GM21576 (cell line): Measurements from ENCODE around the gene BPHL.
A peak's percentile ranks its signal among the peaks of the same experiment; 100 is the strongest.
"Not testable (repeated sequence)": the region's sequence is repeated elsewhere in the genome, so short reads cannot be mapped to it uniquely, and the experiment has no call there.

ENCODE experiments used
- ATAC-seq: cut with Tn5 transposase; IDR thresholded peaks from one replicate; pipeline ENCODE4 v1.9.1; 2021; ENCODE audit warnings: mild to moderate bottlenecking, moderate library complexity; ENCODE audit not compliant: unreplicated experiment

The BPHL gene

DNA sequence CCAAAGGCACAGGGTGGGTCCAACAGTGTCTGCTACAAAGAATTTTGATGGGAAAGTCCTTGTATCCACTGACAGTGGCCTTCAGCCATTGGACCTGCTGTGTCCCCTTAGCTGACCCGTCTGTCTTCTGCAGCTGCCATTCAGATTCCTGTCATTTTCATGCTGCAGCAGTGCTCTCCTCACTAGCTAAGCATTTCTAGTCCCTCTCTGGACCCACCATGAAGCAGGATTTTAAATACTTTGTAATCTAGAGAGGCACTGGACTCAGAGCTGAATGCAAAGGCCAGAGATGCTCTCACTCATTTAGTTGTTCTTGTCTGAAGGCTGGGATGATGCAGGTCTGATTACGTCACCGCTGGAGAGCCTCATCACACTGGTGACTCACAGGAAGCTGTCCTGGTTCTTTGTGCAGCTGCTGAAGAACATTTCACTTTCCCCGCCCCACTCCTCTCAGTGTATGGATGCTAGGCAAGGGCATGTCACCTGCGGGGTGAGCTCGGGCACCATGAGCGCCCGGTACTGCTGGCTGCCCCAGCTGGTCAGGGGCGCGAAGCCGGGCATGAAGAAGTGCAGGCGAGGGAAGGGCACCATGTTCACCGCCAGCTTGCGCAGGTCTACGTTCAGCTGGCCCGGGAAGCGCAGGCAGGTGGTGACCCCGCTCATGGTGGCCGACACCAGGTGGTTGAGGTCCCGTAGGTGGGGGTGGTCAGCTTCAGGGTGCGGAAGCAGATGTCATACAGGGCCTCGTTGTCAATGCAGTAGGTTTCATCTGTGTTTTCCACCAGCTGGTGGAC, 58.2 kb downstream of the BPHL start:
- ATAC-seq, result no peak

DNA sequence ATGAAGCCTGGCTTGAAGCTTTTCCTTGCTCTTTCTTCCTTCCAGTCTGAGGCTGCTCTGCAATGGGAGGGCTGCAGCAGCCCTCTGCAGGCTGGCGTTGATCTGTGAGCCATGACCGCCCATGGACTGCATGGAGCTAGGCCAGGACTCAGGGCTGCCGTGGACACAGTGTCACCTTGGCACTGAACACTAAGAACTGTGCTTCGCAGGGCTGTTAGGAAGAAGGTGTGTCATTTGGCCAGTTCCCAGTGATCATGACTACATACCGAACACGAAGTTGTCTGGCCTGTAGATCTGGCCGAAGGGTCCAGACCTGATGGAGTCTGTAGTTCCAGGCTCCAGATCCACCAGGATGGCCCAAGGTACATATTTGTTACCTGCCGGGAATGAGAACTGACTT, 60.2 kb downstream of the BPHL start:
- not testable (repeated sequence) for ATAC-seq

DNA sequence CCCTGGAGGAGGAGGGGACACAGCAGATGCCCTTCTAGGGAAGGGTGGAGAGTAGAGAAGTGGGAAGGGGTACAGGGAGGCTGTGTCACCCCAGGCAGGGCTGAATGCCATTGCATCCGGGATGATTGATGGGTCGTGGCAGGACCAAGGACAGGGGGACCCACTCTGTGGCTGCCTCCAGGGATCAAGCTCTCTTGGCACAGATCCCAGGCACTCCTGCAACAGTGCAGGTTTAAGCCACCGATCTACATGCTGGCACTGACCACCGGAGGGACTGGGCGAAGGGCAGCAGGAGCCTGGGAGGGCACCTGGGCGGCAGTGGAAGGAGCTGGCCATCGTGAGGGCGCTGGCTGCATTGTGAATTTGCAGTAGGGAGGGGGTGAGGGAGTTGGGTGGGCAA, 61.4 kb downstream of the BPHL start:
- ATAC-seq, result not testable (repeated sequence)

GRCh38 chr6:3181105-3181504, 62.6 kb downstream of the BPHL start:
- ATAC-seq, result no peak

DNA sequence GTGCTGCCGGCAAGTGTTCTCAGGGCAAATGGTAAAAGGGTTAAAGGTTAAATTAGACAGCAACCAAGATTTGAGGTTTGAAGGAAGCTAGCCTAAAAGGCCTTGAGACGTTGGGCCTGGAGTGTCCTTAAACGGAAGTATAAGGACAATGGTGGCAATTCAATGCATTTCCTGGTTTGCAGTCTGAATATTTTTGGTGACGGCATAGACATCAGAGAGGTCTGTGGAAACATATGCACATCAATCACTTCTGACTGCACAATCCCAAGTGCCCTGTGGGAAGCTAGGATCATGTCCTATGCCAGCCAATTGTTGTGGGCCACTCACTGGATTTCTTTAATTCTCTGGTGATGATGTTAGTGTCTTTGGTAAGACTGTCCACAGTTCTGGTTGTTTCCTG, 64.6 kb downstream of the BPHL start:
- ATAC-seq, result no peak

DNA sequence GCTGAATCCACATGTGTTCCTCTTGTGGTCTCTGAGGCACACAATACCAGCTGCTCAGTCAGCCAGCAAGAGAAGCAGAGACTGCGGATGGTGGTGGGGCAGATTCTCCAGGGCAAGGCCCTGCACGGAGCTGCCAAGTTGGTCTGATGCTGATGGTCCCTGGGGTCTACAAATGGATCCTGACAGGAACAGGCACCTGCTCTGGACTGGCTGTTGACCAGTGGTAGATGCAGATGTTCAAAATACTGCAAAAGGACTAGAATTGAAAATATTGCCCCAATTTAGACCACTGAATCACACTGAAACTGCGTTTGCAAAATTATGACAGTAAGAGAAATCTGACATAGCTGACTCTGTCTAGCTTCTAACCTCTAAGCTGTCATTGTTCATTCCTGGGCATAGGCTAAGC, 68.5 kb downstream of the BPHL start:
- peak; percentile 56 for ATAC-seq

- ATAC-seq, result no peak
Observed at GRCh38 chr6:3188262-3188661, 69.8 kb downstream of the BPHL start.

DNA sequence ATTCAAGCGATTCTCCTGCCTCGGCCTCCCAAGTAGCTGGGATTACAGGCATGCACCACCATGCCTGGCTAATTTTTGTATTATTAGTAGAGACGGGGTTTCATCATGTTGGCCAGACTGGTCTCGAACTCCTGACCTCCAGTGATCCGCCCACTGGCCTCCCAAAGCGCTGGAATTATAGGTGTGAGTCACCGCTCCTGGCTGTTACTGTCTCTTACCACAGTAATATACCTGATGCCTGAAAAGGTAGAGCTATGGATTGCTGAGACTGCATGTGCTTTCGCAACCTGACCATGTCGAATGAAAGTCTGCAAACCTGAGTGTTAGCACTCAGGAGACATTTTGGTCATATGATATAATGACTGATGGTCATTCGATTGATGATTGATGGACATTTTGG, 70.7 kb downstream of the BPHL start:
- ATAC-seq, result not testable (repeated sequence)

DNA sequence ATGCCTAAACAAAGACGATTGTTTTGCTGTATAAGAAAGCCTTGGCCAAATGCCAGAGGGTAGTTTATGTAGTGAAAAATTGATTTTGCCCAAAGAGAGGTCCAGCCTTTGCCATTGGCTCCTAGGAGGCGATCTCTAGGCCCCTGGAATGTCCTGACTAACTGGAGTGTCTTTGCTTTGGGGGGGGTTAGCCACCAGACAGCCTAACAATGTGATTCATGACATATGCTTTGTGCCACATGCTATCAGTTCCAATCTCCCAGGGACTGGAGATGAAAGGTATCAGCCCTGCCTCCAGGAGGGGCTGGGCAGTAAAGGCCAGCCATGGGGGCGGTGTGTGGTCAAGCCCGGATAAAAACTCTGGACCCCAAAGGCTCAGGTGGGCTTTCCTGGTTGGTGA, 71.5 kb downstream of the BPHL start:
- ATAC-seq, result no peak

- ATAC-seq, result no peak
Observed at GRCh38 chr6:3190779-3191178, 72.3 kb downstream of the BPHL start.

DNA sequence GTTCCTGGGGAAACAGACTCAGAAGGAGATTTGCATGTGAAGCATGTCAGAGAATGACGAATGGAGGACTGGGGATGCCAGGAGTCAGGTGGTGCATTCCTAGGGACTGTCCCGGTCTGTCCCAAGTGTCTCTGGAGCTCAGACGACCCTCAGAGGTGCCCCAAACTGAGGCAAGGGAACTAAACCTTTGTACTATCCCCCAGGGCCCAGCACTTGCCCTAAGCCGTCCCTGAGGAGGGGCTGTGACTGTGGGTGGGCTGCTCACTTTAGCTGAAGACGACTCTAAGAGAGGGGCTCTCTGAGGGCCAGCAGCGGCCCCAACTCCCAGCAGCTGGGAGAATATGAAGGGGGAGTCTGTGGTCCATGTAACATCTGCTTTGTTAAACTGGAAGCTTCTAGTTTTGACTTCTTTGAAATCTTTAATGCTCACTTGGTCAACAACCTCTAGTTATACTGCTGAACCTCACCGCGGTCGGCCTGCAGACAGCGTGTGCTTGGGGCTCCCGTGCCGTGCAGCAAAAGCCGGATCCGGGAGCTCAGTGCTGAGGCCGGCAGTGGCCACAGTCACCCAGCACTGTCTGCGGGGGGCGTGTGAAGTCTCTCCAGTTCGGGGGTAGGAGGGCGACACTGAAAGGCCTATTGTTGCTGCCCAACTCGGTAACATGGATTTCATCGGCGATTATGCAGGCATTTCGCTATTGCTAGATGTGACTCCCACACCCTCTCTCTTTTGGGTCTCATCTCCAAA, 74.8 kb downstream of the BPHL start:
- no peak for ATAC-seq

- no peak for ATAC-seq
Observed at GRCh38 chr6:3194535-3195419, 76.3 kb downstream of the BPHL start.

DNA sequence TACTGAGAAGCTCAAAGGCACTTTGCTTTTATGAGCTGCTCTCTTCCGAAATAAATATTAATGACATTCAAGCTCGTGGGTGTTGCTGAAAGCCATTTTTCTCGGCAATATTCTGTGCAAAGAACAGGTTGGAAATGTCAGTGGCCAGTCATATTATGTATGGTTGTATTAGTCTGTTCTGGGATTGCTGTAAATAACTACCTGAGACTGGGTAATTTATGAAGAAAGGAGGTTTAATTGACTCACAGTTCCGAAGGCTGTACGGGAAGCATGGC, 76.8 kb downstream of the BPHL start:
- ATAC-seq, result no peak

DNA sequence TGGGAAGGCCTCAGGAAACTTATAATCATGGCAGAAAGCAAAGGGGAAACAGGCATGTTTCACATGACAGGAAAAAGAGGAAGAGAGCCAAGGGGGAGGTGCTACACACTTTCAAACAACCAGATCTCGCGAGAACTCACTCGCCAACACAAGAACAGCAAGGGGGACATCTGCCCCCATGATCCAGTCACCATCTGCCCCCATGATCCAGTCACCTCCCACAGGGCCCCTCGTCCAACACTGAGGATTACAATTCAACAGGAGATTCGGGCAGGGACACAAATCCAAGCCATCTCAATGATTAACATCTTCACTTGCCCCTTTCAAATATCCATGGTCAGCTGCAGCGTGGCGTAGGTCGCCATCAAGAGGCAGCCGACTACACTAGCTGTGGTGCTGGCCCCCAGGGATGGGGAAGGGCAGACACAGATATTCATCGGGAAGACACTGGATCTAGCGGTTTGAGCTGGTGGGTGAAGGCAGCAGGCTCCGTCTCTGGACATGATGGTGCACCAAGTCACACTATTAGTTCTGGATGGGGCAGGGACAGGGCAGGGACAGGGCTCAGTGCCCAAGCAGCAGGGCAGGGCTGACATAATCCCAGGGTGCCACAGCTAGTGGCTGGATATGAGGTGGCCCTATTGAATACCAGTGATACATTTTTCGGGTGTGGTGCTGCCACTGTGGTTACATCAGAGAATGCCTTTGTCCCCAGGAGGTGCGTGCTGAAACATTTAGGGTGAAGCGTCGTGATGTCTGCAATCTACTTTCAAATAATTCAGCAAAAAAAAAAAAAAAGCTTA, 77.4 kb downstream of the BPHL start:
- ATAC-seq, result no peak

- ATAC-seq, result no peak
Observed at GRCh38 chr6:3196770-3197169, 78.3 kb downstream of the BPHL start.

GRCh38 chr6:3197734-3198133, 79.2 kb downstream of the BPHL start:
- not testable (repeated sequence) for ATAC-seq

- no peak for ATAC-seq
Observed at GRCh38 chr6:3199382-3199781, 80.9 kb downstream of the BPHL start.

DNA sequence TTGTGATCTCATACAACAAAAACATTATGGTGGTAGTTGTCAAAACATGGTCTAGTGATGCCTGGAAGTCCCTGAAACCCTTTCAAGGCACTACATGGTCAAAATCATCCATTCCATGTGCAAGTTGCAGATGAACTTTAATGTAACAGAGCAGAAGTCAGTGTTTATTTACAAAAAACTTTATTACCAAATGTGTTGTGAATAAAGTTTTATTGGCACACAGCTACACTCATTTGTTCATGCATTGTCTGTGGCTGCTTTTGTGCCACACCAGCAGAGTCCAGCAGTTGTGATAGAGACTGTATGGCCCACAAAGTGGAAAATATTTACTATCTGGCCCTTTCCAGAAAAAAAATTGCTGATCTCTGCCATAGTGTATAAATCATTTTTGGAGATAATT, 82.2 kb downstream of the BPHL start:
- no peak for ATAC-seq

GRCh38 chr6:3201388-3201787, 82.9 kb downstream of the BPHL start:
- no peak for ATAC-seq
